ENCODE measurements around the gene NEMF.
A peak's percentile ranks its signal among the peaks of the same experiment; 100 is the strongest.

The NEMF gene

DNA sequence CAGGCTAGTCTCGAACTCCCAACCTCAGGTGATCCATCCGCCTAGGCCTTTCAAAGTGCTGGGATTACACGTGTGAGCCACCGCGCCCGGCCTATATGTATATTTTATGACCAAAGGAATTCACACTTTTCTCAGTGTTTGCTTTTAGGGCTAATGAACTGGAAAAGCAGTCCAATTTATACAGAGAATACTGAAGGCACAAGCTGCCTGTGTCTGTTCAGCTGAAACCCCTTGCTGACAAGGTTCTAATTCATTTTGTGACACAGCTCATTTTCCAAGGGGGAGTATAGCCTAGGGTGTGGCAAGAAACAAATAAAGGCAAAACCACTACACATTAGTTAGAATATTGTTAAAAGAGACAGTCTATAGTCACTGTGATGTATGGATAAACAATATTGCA, 18.3 kb upstream of the NEMF start:
- TF ChIP-seq ZFX (IDR thresholded peaks at IDR 0.05; ENCODE audit: borderline replicate concordance) = no peak
- TF ChIP-seq, protein P1, sequence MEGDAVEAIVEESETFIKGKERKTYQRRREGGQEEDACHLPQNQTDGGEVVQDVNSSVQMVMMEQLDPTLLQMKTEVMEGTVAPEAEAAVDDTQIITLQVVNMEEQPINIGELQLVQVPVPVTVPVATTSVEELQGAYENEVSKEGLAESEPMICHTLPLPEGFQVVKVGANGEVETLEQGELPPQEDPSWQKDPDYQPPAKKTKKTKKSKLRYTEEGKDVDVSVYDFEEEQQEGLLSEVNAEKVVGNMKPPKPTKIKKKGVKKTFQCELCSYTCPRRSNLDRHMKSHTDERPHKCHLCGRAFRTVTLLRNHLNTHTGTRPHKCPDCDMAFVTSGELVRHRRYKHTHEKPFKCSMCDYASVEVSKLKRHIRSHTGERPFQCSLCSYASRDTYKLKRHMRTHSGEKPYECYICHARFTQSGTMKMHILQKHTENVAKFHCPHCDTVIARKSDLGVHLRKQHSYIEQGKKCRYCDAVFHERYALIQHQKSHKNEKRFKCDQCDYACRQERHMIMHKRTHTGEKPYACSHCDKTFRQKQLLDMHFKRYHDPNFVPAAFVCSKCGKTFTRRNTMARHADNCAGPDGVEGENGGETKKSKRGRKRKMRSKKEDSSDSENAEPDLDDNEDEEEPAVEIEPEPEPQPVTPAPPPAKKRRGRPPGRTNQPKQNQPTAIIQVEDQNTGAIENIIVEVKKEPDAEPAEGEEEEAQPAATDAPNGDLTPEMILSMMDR (IDR thresholded peaks at IDR 0.05) = no peak
- H3K27ac ChIP-seq = no peak overlapping the region

DNA sequence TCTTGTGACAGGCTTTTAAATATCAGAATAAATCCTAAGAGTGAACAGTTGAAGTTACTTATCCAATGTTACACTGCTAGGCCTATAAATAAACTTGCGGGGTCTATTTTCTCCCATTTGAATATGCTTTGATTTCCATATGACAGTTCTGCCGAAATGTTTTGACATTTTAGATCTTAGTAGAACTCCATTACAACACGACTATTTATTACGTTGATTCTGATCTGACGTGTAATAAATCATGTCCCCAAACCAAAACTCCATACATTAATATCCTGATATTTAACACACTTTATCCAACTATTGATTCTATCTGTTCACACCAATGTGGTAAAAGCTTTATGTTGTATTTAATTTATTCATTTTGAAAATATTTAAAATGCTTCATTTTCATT, 16.1 kb upstream of the NEMF start:
- H3K27ac ChIP-seq = peak overlapping the region; percentile 75
- TF ChIP-seq, protein P1 (IDR thresholded peaks at IDR 0.05) = no peak
- no peak for TF ChIP-seq ZFX (IDR thresholded peaks at IDR 0.05; ENCODE audit: borderline replicate concordance)

DNA sequence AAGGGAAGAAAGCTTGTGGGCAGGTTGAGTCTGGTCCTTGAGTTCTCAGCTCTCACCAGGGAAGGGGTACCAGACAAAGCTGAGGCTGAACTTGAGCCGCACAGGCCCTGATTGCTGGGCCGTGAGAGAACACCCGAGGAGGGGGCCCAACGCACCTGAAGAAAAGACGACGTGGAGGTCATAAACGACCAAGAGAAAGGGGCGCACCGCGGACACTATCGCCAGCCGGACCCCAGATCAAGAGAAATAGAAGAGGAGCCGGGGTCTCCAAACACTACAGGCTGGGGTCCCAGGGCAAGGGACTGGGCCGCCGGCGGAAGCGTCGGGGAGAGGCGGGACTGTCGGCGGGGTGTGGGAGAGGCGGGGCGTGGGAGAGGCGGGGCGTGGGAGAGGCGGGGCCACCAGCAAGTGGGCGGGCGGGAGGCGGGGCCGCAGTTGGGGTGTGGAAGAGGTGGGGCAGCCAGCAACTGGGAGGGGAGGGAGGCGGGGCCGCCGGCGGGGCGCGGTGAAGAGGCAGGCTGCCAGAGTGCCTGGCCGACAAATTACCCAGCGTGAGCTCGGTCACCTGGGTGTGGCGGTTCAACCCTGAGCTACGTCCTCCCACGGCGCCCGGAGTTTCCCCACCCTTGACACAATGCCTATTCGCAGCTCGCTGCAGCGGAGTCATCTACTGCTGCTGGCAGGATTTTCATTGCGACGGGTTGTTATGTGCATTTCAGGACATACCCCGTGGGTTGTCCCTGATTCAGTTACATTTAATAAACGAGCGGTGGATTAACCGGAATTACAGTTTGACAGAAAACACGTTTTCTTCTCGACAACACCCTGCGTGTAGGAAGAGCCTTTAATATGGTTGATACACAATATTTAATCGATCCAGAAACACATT, 15.5 kb upstream of the NEMF start:
- TF ChIP-seq, protein P1 (IDR thresholded peaks at IDR 0.05) = no peak
- no peak for TF ChIP-seq ZFX (IDR thresholded peaks at IDR 0.05; ENCODE audit: borderline replicate concordance)
- H3K27ac ChIP-seq = peak overlapping the region; percentile 75

DNA sequence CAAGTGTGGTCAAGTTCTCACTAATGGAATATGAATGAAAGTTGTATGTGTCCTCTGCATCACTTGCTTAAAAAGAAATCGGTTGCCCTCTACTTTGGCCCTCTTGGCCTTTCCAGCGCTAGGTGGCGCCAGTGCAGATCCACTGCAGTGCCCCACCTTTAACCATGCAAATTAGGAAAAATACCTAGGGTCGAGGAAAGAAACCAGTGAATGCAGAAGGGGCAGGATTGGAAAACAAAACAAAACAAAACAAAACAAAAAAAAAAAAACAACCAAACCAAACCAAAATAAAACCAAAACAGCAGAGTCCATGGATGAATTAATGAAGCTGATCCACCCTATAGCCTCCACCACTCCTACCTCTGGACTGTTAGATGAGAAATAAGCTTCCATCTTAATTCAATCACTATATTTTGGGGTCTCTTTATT, 12.9 kb upstream of the NEMF start:
- no peak overlapping the region for H3K27ac ChIP-seq
- TF ChIP-seq, protein P1 (IDR thresholded peaks at IDR 0.05) = peak; percentile 98
- no peak for TF ChIP-seq ZFX (IDR thresholded peaks at IDR 0.05; ENCODE audit: borderline replicate concordance)

DNA sequence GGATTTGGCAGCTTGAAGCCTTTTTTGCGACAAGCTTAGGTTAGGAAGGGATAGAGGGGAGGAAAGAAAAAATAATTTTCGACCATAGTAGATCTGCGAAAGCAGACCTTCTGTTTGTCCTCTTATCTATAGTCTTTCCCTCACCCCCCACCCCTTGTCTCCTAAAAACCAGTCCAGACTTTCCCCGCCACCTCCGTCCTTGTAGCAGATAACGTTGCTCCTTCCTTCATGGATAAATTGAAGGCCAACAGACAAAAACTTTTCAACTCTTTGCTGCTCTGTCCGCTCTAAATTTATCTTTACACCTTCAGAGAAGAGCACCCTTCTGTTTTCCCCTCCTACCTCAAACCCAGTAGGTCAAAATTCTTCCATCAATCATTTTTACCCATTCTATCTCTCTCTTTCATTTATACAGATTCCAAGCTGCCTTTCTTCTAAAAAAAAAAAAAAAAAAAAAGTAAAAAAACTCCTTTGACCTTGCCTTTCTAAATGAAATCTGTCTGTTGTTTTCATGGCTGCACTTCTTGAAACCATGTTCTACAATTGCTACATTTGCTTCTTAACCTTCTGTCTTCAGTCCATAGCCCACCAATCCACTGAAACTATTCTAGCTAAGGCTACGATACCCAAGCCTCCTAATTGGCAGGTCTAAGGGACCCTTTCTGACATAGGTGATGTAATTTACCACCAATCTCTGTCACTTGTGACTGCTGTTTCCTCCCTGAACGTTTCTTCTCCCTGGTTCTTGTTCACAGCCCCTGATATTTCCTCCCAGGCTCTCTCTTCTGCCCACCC, 11.1 kb upstream of the NEMF start:
- TF ChIP-seq, protein P1 (IDR thresholded peaks at IDR 0.05) = no peak
- TF ChIP-seq ZFX (IDR thresholded peaks at IDR 0.05; ENCODE audit: borderline replicate concordance) = no peak
- peak overlapping the region; percentile 88 for H3K27ac ChIP-seq

DNA sequence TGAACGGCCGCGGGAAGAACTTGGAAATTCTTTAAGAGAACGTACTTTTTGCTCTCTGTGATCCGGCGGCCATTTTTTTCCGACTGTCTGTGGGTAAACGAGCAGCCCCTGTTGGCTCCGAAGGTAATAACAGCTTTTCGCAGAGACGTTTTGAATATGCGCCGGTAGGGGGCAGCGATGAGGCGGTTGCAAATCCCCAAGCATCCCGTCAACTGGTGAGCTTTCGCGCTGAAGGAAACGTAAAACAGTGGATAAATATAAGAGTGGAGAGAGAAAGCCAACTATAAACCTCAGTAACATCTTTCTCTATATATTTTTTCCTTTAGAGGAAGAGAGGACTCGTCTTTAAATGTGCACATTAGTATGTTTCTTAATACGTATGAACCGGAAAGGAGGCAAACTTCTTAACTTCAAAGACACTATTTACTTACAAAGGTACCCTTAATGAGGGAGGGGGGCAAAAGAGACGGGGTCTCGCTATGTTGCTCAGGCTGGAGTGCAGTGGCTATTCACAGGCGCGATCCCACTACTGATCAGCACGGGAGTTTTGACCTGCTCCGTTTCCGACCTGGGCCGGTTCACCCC, 9.6 kb upstream of the NEMF start:
- peak overlapping the region; percentile 88 for H3K27ac ChIP-seq
- TF ChIP-seq, protein P1 (IDR thresholded peaks at IDR 0.05) = peak; percentile 100
- no peak for TF ChIP-seq ZFX (IDR thresholded peaks at IDR 0.05; ENCODE audit: borderline replicate concordance)
